HG03066 (cell line): ENCODE data around the gene ZNF180.
"Not testable (repeated sequence)": the region's sequence is repeated elsewhere in the genome, so short reads cannot be mapped to it uniquely, and the experiment has no call there.

Experiments
- ATAC-seq: cut with Tn5 transposase; IDR thresholded peaks from one replicate; pipeline ENCODE4 v1.9.1; 2021; ENCODE audit warnings: low read depth; ENCODE audit not compliant: unreplicated experiment

ZNF180 gene

DNA sequence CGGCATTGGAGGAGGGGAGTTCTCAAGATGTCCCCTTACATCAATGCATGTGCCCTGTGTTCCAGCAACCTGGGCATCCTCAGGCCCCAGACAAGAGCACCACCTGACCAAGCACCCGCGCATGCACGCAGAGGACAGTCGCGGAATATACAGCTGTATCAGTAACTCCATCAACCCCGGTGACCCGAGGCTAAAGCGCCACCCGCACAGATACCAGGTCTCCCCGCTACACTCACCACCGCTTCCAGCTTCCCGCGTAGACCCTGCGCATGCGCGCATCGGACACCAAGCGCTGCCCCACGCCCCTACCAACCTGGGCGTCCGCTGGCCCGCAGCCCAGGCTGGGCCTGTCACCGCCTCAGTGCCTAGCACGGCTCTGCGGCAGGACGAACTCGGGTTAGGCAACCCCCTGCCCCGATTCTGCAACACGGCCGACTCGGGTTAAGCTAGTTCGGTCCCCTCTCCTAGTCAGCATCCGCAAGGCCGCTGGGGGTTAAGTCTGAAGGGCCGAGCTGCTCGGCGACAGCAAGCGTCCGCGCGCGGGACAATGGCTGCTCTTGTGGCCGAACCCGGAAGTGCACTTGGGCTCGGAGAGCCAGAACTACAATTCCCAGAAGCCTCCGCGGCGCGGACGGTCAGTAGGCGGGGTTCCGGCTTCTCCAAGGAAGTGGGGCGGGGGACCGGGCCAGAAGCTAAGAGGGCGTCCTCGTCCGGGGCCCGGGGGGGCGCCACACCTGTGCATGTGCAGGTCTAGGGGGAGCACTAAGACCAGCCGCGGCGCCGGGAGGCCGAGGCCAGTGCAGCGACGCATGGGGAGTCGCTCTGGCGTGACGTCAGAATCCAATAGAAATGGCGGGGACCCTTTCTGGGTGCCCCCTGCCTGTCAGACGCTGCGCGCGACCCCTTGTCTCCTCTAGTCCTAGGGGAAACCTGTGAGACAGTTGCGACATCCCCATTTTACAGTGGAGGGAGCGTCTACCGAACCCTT, at the start of gene ZNF180:
ZNF180 (minus strand) TSS at position 561 of the 988 bp plus-strand sequence. CDS start 3,188 bp downstream, outside the sequence.
- ATAC-seq: peak; percentile 70

DNA sequence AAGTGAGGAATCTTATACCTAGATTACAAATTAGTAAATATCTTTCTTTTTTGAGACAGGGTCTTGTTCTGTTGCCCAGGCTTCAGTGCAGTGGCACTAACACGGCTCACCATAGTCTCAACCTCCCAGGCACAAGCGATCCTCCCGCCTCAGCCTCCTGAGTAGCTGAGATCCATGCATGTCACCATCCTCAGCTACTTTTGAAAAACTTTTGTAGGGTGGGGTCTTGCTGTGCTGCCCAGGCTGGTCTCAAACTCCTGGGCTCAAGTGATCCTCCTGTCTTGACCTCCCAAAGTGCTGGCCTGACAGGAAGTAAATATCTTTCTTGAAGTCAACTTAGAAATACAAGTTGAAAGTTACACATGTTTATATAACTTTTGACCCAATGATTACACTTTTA, 49.2 kb upstream of the ZNF180 start:
- no peak for ATAC-seq

DNA sequence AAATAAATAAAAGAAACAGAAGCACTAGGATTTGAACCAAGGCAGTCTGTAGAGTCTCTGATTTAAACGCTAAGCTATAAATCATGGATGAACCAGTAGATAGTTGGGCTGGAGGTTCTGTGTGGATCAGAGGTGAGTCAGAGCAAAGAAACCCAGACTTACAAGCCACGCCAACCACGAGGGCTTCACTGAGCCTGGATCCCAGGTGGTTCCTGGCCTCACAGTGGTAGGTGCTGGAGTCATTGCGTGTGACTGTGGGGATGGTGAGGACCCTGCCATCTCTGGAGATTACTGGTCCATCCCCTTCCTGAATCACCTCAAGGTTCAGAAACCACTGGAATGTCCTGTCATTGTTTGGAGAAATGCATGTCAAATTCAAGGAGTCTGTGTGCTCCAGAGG, 48.4 kb upstream of the ZNF180 start:
- ATAC-seq: no peak

DNA sequence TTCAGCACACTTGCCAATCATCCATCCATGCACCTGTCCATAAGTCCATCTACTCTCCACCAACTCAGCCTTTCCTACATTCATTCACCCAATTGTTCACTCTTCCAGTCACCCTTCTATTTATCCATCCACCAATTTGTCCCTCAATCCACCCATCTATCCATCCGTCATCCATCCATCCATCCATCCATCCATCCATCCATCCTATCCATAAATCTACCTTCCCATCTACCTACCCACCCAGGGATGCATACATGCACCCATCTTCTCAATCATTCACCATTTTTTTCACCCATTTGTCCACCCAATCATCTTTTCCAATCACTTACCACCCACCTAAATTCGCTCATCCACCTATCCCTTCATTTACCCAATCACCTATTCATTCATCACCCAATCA, 43.7 kb upstream of the ZNF180 start:
- ATAC-seq: no peak

DNA sequence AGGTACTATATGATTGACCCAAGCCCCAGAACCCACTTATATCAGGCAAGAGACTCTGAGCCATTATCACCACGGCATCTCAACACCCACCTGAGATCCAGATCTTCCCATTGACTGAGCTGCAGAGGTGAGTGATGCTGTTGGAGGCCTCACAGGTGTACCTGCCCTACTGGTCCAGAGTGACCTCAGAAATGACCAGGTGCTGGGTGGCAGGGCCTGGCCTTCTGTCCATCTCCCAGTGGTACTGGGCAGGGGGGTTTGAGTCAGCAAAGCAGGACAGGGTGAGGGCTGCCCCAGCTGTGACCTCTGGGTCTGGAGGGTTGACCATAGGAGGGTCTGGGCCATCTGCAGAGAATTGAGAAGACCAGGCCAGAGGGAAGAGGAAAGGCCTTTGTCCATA, 42.3 kb upstream of the ZNF180 start:
- ATAC-seq: no peak

DNA sequence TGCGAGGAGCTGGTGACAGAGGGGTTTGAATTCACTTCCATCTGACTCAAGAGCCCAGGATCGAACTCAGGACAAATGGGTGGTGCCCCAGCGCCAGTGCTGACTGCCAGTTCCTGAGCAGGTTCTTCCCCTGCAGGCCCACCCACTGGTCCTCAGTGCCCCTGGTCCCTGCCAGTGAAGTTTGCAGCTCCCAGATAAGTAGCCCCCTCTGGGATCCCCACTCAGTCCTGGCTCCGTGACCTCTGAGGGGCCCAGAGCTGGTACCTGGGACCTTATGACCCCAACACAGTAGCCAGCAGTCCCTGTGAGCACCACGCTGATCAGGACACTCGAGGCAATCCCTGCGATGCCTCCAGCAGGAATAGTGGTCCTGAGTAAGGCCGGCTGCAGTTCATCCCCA, 40.4 kb upstream of the ZNF180 start:
- no peak for ATAC-seq

DNA sequence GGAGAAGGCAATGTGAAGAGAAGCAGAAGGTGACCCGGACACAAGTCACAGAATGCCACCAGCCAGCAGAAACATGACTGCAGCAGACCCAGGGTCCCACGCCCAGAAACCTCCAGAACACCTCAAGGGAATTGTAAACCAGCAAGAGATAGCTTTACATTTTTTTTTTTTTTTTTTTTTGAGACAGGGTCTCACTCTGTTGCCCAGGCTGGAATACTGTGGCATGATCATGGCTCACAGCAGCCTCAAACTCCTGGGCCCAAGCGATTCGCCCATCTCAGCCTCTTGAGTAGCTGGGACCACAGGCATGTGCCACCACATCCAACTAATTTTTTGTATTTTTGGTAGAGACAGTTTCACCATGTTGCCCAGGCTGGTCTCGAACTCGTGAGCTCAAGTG, 39.7 kb upstream of the ZNF180 start:
- ATAC-seq: no peak

DNA sequence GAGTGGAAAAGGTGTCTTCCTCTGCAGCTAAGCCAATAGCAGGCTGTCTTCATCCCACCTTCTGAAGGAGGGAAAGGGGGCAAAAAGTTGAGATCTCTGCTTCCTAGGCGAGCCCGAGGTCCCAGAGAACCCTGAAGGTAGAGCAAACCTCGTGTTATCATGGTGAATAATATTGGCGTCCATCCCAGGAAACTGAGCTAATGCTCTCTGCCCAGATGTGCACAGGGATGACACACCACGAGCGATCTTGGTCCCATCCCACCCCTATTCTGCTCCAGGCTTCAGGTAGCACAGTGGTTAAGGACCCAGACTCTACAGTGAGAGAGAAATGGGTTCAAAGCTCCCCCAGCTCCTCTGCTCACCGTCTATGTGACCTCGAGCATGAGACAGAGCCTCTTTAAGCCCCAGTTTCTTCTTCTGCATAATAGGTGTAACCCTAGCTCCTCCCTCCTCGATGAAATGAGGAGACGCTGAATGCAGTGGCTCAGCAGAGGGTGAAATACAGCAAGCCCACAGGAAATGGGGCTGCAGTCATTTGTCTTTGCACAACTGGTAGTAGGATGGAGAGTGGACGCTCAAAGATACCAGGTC, 39.0 kb upstream of the ZNF180 start:
- ATAC-seq: no peak

DNA sequence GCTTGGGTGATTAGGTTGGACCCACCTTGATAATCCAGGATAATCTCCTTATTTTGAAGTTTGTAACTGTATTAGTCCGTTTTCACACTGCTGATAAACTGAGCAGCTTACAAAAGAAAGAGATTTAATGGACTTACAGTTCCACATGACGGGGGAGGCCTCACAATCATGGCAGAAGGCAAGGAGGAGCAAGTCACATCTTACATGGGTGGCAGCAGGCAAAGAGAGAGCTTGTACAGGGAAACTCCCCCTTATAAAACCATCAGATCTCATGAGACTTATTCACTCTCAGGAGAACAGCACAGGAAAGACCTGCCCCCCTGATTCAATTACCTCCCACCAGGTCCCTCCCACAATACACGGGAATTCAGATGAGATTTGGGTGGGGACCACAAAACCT, 35.0 kb upstream of the ZNF180 start:
- not testable (repeated sequence) for ATAC-seq

DNA sequence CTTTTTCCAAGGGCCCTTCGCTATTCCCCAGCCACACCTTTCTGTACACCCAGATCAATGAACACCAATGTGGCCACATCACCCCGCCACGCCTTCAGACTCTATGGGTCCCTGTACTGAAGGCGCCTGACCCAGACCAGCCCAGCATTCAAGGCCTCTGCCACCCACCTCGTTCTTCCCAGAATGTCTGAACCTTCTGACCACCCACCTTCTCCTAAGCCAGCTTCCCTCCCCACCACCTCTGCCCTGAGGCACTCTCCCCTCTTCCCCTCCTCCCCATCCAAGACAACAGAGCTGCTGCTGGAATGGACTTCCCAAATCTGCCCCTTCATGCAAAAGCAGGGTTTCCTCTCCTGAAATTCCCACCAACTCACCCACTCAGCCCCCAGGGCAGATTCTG, 32.5 kb upstream of the ZNF180 start:
- no peak for ATAC-seq

DNA sequence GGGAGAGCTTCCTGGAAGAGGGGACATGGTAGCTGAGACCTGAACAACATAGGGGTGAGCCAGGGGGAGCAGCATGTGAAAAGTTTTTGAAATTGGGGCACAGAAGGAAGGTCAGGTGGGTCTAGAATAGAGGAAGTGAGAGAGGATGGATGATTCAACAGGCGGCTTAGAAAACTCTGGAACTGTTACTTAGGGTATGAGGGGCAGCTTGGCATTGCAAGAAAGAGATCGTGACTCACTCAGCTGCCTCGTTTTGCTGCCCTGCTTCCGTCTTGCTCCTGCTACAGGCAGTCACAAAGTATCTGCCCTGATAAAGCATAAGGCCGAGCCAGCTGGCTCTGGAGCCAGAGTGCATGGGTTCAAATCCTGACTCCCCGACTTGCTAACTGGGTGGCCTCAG, 30.5 kb upstream of the ZNF180 start:
- ATAC-seq: no peak

DNA sequence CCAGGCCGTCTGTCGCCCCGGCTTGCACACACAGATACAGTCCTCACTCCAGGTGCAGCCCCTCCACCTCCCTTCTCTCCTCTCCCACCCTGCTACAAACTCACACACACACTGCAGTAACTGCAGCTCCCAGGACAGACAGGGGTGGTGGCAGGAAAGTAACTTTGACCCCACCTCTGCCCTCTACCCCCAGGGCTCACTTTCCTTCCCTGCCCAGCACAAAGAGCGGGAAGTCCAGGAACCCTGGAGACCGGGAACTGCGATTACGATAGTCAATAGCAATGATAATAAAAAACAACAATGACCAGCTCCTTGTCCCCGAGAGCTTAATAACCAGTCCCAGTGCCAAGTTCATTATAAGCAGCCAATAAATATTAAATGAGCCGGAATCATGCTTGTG, 29.2 kb upstream of the ZNF180 start, which contains the start of gene CEACAM20:
CEACAM20 (minus strand) TSS at position 140 of the 400 bp plus-strand sequence. CDS start 166 bp downstream, outside the sequence.
- ATAC-seq: no peak

DNA sequence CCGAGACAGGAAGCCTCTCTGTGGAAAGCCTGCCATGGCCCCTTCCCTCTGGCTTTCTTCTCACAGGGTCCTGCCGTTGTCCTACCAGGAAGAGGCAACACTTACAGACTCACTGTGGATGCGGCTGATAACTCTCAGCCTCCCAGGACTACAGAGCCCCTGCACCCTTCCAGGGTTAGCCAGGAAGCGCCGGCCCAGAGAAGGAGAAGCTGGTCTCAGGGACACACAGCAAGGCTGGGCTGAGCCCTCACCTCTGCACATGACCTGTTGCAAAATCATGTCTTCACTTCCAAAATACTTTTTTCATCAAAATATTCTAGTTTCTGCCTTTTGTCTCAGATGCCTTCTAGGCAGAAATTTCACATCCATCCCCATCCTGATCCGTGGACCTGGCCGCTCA, 27.2 kb upstream of the ZNF180 start:
- no peak for ATAC-seq

DNA sequence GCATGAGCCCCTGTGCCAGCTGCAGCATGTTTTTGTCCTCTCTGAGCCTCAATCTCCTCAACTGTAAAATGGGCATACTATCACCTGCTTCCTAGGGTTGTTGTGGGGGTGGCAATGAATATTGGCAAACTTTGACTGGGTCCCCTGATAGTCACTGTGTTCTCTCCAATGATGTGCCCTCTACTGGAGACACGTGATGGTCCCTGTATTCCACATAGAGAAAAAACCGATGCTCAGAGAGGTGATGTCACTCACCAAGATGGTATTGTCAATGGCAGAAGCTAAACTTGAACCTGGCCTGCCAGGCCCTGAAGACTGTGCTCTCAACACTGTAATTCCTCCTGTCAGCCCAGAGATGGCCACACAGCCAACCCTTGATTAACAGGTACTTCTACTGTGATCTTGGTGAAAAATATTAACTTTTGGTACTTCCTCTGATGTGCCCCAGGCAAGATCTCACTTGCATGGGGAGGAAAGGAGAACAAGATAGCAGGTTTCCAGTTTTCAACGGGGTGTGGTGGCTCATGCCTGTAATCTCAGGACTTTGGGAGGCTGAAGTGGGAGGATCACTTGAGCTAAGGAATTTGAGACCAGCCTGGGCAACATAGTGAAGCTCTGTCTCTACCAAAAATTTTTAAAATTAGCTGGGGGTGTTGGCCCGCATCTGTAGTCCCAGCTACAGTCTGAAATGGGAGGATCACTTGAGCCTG, 25.6 kb upstream of the ZNF180 start:
- no peak for ATAC-seq

DNA sequence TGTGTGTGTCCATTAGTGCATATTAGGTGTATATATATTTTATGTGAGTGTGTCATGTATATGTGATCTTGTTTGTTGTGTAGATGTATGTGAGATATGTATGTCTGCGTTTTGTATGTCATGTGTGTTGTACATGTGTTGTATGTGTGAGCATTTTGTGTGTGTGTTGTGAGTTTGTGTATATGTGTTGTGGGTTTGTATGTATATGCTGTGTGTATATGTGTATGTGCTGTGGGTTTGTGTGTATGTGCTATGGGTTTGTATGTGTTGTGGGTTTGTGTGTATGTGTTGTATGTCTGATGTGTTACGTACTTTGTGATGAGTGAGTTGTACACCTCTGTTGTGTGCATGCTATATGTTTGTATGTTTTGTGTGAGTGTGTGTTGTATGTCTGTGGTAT, 21.0 kb upstream of the ZNF180 start:
- ATAC-seq: no peak

DNA sequence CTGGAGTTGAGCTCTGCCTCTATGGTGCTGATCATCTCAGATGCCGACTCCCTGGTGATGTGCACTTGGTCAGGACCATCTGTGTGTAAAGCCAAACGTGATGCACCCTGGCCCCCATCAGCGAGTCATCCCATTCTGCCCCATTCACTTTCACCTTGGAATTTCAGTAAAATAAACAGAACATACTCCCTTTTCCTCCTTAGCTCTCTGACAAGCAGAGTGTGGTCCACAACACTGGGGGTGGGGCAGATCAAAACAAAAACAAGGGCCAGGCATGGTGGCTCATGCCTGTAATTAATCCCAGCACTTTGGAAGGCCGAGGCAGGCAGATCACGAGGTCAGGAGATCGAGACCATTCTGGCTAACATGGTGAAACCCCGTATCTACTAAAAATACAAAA, 16.8 kb upstream of the ZNF180 start:
- no peak for ATAC-seq

DNA sequence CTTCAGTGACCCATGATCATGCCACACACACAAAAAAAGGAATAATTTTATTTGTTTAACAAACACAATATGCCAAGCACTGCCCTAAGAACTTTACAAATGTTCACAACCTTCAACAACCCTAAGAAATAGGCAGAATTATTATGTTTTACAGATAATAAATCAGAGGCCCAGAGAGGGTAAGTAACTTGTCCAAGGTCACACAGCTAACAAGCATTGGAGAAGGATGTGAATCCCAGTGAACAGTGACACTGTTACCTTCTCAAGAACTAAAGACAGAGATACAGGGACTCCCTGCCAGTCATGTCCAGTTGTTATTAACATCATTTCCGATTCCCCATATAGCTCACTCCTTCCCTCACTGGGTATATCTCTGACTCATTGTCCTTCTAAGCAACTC, 15.6 kb upstream of the ZNF180 start:
- no peak for ATAC-seq

DNA sequence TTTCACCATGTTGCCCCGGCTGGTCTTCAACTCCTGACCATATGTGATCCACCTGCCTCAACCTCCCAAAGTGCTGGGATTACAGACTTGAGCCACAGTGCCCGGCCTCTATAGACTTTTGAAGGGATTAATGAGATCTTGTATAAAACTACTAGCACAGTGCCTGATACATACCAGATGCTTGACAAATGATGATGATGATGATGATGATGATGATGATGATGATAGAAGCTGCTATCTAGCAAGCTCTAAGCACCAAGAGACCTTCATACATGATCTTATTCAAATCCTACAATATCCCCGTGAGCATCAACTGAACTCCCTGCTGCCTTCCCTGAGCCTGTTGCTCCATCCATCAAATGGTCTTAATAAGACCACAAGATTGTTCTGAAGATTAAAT, 14.7 kb upstream of the ZNF180 start:
- no peak for ATAC-seq

DNA sequence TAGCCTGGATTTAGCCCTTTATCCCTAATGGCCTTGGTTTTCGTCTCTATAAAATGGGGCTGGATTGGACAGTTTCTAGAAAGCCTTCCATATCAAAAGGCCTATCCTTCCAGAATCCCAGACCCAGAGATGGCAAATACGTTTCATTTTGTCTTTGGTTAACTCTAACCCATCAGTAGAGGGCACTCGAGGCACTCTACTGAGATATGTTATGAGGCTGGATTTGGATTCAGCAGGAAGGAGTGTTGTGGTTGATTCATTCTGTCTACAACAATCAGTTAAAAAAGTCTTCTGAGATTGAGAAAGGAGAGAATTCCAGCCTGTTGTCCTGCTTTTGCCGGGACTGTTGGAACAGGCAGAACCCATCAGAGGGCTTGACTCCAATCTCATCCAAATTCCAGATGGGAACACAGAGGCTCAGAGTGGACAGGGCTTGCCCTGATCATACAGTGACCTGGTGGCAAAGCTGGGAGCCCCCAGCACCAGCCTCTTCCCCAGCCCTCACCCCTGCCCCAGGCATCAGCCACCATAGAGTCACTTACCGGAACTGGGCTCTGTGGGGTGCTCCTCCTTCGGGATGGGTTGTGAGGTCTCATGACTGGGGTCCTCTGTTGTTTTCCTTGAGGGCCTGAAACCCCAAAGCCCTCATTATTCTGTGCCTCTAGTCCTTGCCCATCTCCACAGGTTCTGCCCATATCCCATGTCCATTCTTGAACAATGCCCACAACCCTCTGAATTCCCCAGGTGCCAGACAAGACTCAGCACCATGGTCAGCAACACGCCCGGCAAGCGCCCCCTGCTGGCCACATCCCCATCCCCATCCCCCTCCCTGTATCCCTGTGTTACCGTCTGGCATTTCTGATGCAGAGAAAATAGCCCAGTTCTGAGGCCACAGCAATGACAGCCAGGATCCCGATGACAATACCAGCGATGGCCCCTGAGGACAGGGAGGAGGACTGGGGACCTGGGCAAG, 12.3 kb upstream of the ZNF180 start:
- ATAC-seq: no peak

DNA sequence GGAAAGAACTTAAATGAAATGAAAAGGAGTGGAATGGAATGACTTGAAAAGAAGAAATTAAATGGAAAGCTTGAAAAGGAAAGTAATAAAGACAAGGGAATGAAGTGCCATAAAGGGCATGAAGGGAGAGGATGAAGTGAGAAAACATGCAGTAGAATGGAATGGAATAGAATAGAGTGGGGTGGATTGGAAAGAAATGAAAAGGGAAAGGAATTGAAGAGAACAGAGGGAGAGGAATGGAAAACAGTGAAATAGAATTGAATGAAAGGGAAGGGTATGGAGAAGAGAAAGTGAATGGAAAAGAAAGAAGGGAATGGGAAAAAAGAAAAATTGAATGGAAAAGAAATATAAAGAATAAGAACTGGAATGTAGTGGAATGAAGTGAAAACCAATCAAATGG, 9.2 kb upstream of the ZNF180 start:
- no peak for ATAC-seq
